ENCODE measurements around the gene STK26.
"Not testable (repeated sequence)": the region's sequence is repeated elsewhere in the genome, so short reads cannot be mapped to it uniquely, and the experiment has no call there.

Gene STK26

GRCh38 chrX:132022967-132023895 is at the start of gene STK26:
STK26 (plus strand) TSS chrX:132023302; CDS start chrX:132023618, 316 bp downstream.
- peak; percentile 77 to 80 for DNase-seq

GRCh38 chrX:131975851-131976250 is 47.3 kb upstream of the STK26 start:
- no peak for DNase-seq

- DNase-seq, result no peak
Measured at GRCh38 chrX:131977619-131978018, 45.5 kb upstream of the STK26 start.

- DNase-seq, result no peak
Measured at GRCh38 chrX:131979116-131979515, 44.0 kb upstream of the STK26 start.

- peak in 1 of 2 donors; percentile 4 for DNase-seq
Measured at GRCh38 chrX:131985526-131986049, 37.5 kb upstream of the STK26 start.

- DNase-seq, result peak; percentile 41 to 68
Measured at GRCh38 chrX:131987252-131987651, 35.9 kb upstream of the STK26 start.

- DNase-seq, result no peak
Measured at GRCh38 chrX:131988236-131988635, 34.9 kb upstream of the STK26 start.

- no peak for DNase-seq
Measured at GRCh38 chrX:132001127-132001526, 22.0 kb upstream of the STK26 start.

GRCh38 chrX:132004728-132005127 is 18.4 kb upstream of the STK26 start:
- DNase-seq, result no peak

GRCh38 chrX:132009350-132009749 is 13.8 kb upstream of the STK26 start:
- DNase-seq, result no peak

- DNase-seq, result not testable (repeated sequence)
Measured at GRCh38 chrX:132010213-132010612, 12.9 kb upstream of the STK26 start.

- no peak for DNase-seq
Measured at GRCh38 chrX:132015875-132016274, 7.2 kb upstream of the STK26 start.

- no peak for DNase-seq
Measured at GRCh38 chrX:132016628-132017430, 6.3 kb upstream of the STK26 start.

- no peak for DNase-seq
Measured at GRCh38 chrX:132017431-132018185, 5.5 kb upstream of the STK26 start.

GRCh38 chrX:132022198-132022966 is 720 bp upstream of the STK26 start:
- DNase-seq, result peak in 1 of 2 donors; percentile 41

- DNase-seq, result peak; percentile 35 to 58
Measured at GRCh38 chrX:132023896-132024386, 839 bp downstream of the STK26 start.

- no peak for DNase-seq
Measured at GRCh38 chrX:132025041-132025440, 1.9 kb downstream of the STK26 start.

GRCh38 chrX:132030264-132030663 is 7.2 kb downstream of the STK26 start:
- no peak for DNase-seq

GRCh38 chrX:132031867-132032266 is 8.8 kb downstream of the STK26 start:
- DNase-seq, result no peak

- no peak for DNase-seq
Measured at GRCh38 chrX:132033166-132033565, 10.1 kb downstream of the STK26 start.

GRCh38 chrX:132034648-132035047 is 11.5 kb downstream of the STK26 start:
- DNase-seq, result no peak
